AG04450 (cell line): ENCODE results near the gene TRIM71. TPM values are rescaled to one million over a fixed set of nuclear protein-coding genes. Genes with fewer than 3 reads are reported as not detected.

Experiments used
- CTCF ChIA-PET: fragments of 300-600, 350-600 bp; formaldehyde crosslinking; extraction: SDS; loops from one replicate; lab custom pipeline; 2022; ENCODE audit warnings: antibody characterized with exemption, inconsistent platforms; lab: Charles Lee
- POLR2A ChIA-PET: fragments of 350-600 bp; formaldehyde crosslinking; extraction: SDS; loops from one replicate; lab custom pipeline; 2021; ENCODE audit warnings: antibody characterized with exemption, inconsistent platforms; lab: Yijun Ruan, JAX
- DNase-seq: peaks from one replicate; pipeline ENCODE4 v3.0.0-alpha.2; 2011; ENCODE audit warnings: low read depth, low spot score
- H3K27ac ChIP-seq: one replicate; pipeline ENCODE4 v1.5.1; 2012; ENCODE audit warnings: low read depth, low read length, control low read depth
- H3K27me3 ChIP-seq: one replicate; pipeline ENCODE4 v1.6.0; 2012; ENCODE audit warnings: low read length; ENCODE audit not compliant: control insufficient read depth, insufficient read depth
- H3K4me3 ChIP-seq: 2 replicates; pipeline ENCODE4 v1.5.1; 2011; ENCODE audit warnings: mild to moderate bottlenecking, low read depth, low read length, control low read depth
- H3K9me3 ChIP-seq: 2 replicates; pipeline ENCODE4 v1.5.1; 2012; ENCODE audit warnings: low read length; ENCODE audit not compliant: control insufficient read depth, insufficient read depth
- CTCF ChIP-seq: IDR thresholded peaks from 2 replicates; pipeline ENCODE4 v1.5.1; 2011; ENCODE audit warnings: low read depth, low read length, control low read depth, inconsistent platforms
- polyA plus RNA-seq: library from polyadenylated mRNA; depleted of rRNA; stranded (reverse); fragments of >200 nt; gene quantifications from 2 replicates; pipeline ENCODE4 v1.2.3, GENCODE V29; 2011

TRIM71 gene
- polyA plus RNA-seq, 1 experiment: not detected

- peaks cover 15% of the 10 kb centered on the region for H3K9me3 ChIP-seq
- DNase-seq: no peak
- POLR2A ChIA-PET: interaction anchor here (0.5 kb wide), 1 partner anchor 95 kb away, joined by 3 read pairs; no protein-coding TSS in a partner anchor
- H3K27me3 ChIP-seq: peaks cover 75% of the 10 kb centered on the region
- no peak overlapping the region for H3K4me3 ChIP-seq
- H3K27ac ChIP-seq: no peak overlapping the region
- CTCF ChIA-PET: interaction anchor here (0.7 kb wide), 1 partner anchor 39 kb away, joined by 3 read pairs; no protein-coding TSS in a partner anchor
- no peak for TF ChIP-seq CTCF
Measured at GRCh38 chr3:32819551-32820348, 2.0 kb downstream of the TRIM71 start.

- POLR2A ChIA-PET: interaction anchor here (0.5 kb wide), 1 partner anchor 94 kb away, joined by 3 read pairs; no protein-coding TSS in a partner anchor
- H3K27me3 ChIP-seq: peaks cover 74% of the 10 kb centered on the region
Measured at GRCh38 chr3:32820430-32820829, 2.6 kb downstream of the TRIM71 start.

GRCh38 chr3:32820971-32821685 is 3.3 kb downstream of the TRIM71 start:
- no peak for DNase-seq
- POLR2A ChIA-PET: no interaction called here
- H3K4me3 ChIP-seq: no peak overlapping the region
- peaks cover 67% of the 10 kb centered on the region for H3K27me3 ChIP-seq
- TF ChIP-seq CTCF: no peak
- CTCF ChIA-PET: interaction anchor here (0.7 kb wide), 1 partner anchor 40 kb away, joined by 3 read pairs; no protein-coding TSS in a partner anchor
- H3K27ac ChIP-seq: no peak overlapping the region
- peaks cover 15% of the 10 kb centered on the region for H3K9me3 ChIP-seq

More at GRCh38 chr3:32820430-32820829, 2.6 kb downstream of the TRIM71 start:
- Histone ChIP-seq H3K27ac (no peak overlapping the region), H3K4me3 (no peak overlapping the region), H3K9me3 (peaks cover 15% of the 10 kb centered on the region)
- DNase-seq: no peak
- no peak for TF ChIP-seq CTCF
- CTCF ChIA-PET: interaction anchor here (0.7 kb wide), 1 partner anchor 40 kb away, joined by 3 read pairs; no protein-coding TSS in a partner anchor

- H3K27me3 ChIP-seq: peaks cover 61% of the 10 kb centered on the region
- no peak for DNase-seq
- no peak overlapping the region for H3K4me3 ChIP-seq
- TF ChIP-seq CTCF: no peak
- peaks cover 15% of the 10 kb centered on the region for H3K9me3 ChIP-seq
- ChIA-PET POLR2A (no interaction called here), CTCF (no interaction called here)
- H3K27ac ChIP-seq: no peak overlapping the region
Measured at GRCh38 chr3:32821686-32822296, 4.0 kb downstream of the TRIM71 start.
